Measurements from ENCODE around the gene DUSP15. TPM values are rescaled to one million over a fixed set of nuclear protein-coding genes. Genes with fewer than 3 reads are reported as not detected.

Gene DUSP15
- total and polyA plus RNA-seq, 2 of the 8 experiments (the other 6 are each of a cell fraction or from before 2014, with no cell fraction given): 0.91 to 3.2 TPM

GRCh38 chr20:31817461-31817860 is 52.9 kb downstream of the DUSP15 start (continued):
- TF ChIP-seq ATF2 (IDR thresholded peaks at IDR 0.05; ENCODE audit: low read length) (no peak), SP2 (IDR thresholded peaks at IDR 0.05; ENCODE audit: low read length) (no peak), SRF (IDR thresholded peaks at IDR 0.05; ENCODE audit: low read depth, low read length) (no peak), SUZ12 (IDR thresholded peaks at IDR 0.05; ENCODE audit: low read length) (no peak), NRF1 (IDR thresholded peaks at IDR 0.05; ENCODE audit: low read depth, low read length) (no peak), JUN (IDR thresholded peaks at IDR 0.05; ENCODE audit: low read depth, low read length) (no peak), FOSL1 (IDR thresholded peaks at IDR 0.05; ENCODE audit: insufficient read depth, low read depth, low read length) (no peak), KDM5A (IDR thresholded peaks at IDR 0.05; ENCODE audit: low read length) (no peak), TAF1 (IDR thresholded peaks at IDR 0.05; ENCODE audit: low read depth, low read length) (no peak)

Measured in H1 (cell line).